ENCODE results near the gene MYEF2.

- TF ChIP-seq, protein P1, sequence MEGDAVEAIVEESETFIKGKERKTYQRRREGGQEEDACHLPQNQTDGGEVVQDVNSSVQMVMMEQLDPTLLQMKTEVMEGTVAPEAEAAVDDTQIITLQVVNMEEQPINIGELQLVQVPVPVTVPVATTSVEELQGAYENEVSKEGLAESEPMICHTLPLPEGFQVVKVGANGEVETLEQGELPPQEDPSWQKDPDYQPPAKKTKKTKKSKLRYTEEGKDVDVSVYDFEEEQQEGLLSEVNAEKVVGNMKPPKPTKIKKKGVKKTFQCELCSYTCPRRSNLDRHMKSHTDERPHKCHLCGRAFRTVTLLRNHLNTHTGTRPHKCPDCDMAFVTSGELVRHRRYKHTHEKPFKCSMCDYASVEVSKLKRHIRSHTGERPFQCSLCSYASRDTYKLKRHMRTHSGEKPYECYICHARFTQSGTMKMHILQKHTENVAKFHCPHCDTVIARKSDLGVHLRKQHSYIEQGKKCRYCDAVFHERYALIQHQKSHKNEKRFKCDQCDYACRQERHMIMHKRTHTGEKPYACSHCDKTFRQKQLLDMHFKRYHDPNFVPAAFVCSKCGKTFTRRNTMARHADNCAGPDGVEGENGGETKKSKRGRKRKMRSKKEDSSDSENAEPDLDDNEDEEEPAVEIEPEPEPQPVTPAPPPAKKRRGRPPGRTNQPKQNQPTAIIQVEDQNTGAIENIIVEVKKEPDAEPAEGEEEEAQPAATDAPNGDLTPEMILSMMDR (conservative IDR thresholded peaks at IDR 0.05 in 1 of 2, IDR thresholded peaks at IDR 0.05 in 1 of 2; ENCODE audit: extremely low read depth in 1 of 2, insufficient read depth in 1 of 2, low read depth in 1 of 2, low read length in 2 of 2), result no peak
- no peak for TF ChIP-seq EZH2 (IDR thresholded peaks at IDR 0.05; ENCODE audit: borderline replicate concordance, low read length)
Observed at GRCh38 chr15:48186271-48186670, 8.2 kb upstream of the MYEF2 start.
